ENCODE results near the gene NXN. TPM values are rescaled to one million over a fixed set of nuclear protein-coding genes. Genes with fewer than 3 reads are reported as not detected.
A peak's percentile ranks its signal among the peaks of the same experiment; 100 is the strongest.
"Not testable (repeated sequence)": the region's sequence is repeated elsewhere in the genome, so short reads cannot be mapped to it uniquely, and the experiment has no call there.

NXN gene
- polyA plus RNA-seq, 3 donors = 14.9 to 23.9 (median 15.9) TPM

GRCh38 chr17:907725-908124 lies 71.9 kb downstream of the NXN start:
- 78 to 88% (median 80%) methylated on average over 6 of the region's 6 CpGs for WGBS, 3 donors
- no peak overlapping the region for H3K27ac ChIP-seq (ENCODE audit: low read depth, low read length)

DNA sequence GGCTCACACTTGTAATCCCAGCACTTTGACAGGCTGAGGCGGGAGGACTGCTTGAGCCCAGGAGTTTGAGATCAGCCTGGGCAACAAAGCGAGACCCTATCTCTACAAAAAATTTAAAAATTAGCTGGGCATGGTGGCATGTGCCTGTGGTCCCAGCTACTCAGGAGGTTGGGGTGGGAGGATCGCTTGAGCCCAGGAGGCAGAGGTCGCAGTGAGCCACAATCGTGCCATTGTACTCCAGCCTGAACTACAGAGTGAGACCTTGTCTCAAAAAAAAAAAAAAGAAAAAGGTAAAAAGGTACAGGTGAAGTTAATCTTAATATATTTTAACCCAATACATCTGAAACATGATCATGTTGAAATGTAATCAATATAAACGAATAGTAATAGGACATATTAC lies 73.9 kb downstream of the NXN start:
- H3K27ac ChIP-seq (ENCODE audit: low read depth, low read length) = not testable (repeated sequence)
- WGBS, 3 donors = 90 to 95% (median 92%) methylated on average over 6 of the region's 6 CpGs

GRCh38 chr17:903691-904481 lies 75.7 kb downstream of the NXN start:
- no peak overlapping the region for H3K27ac ChIP-seq (ENCODE audit: low read depth, low read length)
- WGBS, 3 donors = 62 to 67% (median 62%) methylated on average over 34 of the region's 34 CpGs

GRCh38 chr17:902463-902862 lies 77.1 kb downstream of the NXN start:
- WGBS, 3 donors = 89 to 91% (median 90%) methylated on average over 8 of the region's 8 CpGs

GRCh38 chr17:901964-902363 lies 77.6 kb downstream of the NXN start:
- WGBS, 3 donors = 85 to 87% (median 85%) methylated on average over 21 of the region's 21 CpGs

More at GRCh38 chr17:902463-902862, 77.1 kb downstream of the NXN start:
- H3K27ac ChIP-seq (ENCODE audit: low read depth, low read length) = no peak overlapping the region

DNA sequence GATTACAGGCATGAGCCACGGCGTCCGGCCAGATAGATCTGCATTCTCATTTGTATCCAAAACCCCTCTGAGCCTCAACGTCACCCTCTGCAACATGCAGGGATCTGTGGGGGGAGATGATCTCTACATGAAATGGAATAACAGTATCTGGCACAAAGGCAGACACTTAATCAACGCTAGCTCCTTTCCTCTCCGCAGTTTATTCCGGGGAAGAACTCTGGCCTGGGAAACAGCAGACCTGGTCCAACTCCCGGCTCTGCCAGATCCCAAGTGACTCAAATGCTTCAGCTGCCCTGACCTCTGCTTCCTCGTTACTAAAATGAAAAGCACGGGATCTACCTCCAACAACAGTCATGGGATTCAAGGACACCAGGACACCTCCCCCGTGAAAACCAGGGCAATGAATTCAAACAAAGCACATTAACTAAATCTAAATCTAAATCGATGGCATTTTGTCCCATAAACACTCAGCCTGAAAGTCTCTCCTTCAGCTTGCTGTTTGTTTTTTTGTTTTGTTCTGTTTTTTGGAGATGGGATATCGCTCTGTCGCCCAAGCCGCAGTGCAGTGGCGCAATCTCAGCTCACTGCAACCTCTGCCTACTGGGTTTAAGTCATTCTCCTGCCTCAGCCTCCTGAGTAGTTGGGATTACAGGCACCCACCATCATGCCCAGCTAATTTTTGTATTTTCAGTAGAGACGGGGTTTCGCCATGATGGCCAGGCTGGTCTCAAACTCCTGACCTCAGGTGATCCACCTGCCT lies 78.2 kb downstream of the NXN start:
- WGBS, 3 donors = 40 to 56% (median 50%) methylated on average over 18 of the region's 18 CpGs
- H3K27ac ChIP-seq (ENCODE audit: low read depth, low read length) = no peak overlapping the region

More at GRCh38 chr17:901964-902363, 77.6 kb downstream of the NXN start:
- no peak overlapping the region for H3K27ac ChIP-seq (ENCODE audit: low read depth, low read length)

- no peak overlapping the region for H3K27ac ChIP-seq (ENCODE audit: low read depth, low read length)
- WGBS, 3 donors = 20 to 56% (median 27%) methylated on average over 5 of the region's 5 CpGs
Measured at GRCh38 chr17:900336-900934, 79.1 kb downstream of the NXN start.

- 86 to 91% (median 91%) methylated on average over 10 of the region's 10 CpGs for WGBS, 3 donors
- H3K27ac ChIP-seq (ENCODE audit: low read depth, low read length) = no peak overlapping the region
Measured at GRCh38 chr17:897970-898619, 81.5 kb downstream of the NXN start.

- WGBS, 3 donors = 37 to 76% (median 46%) methylated on average over 29 of the region's 29 CpGs
- no peak overlapping the region for H3K27ac ChIP-seq (ENCODE audit: low read depth, low read length)
Measured at GRCh38 chr17:896953-897661, 82.5 kb downstream of the NXN start.

GRCh38 chr17:896454-896853 lies 83.1 kb downstream of the NXN start:
- 64 to 82% (median 66%) methylated on average over 14 of the region's 14 CpGs for WGBS, 3 donors
- no peak overlapping the region for H3K27ac ChIP-seq (ENCODE audit: low read depth, low read length)

DNA sequence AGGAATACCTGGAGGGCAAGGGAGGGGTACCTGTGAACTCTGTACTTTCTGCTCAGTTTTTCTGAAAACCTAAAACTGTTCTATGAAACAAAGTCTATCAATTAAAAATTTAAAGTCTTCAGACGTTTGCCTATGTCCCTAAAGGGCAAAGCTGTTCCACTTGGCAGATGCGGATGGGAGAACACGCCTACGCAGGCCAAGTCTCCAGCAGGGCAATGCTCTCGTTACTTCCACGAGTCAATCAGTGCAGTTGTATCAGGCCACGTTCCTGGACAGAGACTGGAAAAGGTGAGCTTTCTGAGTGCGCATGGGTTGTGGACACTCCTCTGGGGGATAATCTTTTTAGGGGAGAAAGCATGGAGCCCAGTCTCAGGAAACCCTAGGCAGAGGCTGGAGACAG lies 86.6 kb downstream of the NXN start:
- no peak overlapping the region for H3K27ac ChIP-seq (ENCODE audit: low read depth, low read length)
- WGBS, 3 donors = 77 to 86% (median 85%) methylated on average over 8 of the region's 8 CpGs

DNA sequence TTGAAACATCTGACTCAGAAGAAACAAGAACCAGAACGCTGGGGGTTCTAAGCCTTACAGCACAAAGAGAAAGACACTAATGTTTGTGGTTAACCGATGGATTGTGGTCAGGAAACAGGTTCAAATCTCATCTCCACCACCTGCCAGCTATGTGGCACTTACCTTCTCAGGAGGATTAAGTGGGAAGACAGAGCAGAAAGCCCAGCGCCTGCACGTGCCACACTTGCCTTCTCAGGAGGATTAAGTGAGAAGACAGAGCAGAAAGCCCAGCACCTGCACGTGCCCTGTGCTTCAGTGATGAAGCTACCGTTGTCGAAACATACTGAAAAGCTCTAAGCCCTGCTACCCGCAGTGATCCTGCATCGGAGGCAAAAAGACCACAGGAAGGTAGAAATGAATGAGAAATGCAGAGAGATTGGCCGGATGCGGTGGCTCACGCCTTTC lies 90.6 kb downstream of the NXN start:
- H3K27ac ChIP-seq (ENCODE audit: low read depth, low read length) = no peak overlapping the region
- WGBS, 3 donors = 70 to 81% (median 72%) methylated on average over 12 of the region's 12 CpGs

DNA sequence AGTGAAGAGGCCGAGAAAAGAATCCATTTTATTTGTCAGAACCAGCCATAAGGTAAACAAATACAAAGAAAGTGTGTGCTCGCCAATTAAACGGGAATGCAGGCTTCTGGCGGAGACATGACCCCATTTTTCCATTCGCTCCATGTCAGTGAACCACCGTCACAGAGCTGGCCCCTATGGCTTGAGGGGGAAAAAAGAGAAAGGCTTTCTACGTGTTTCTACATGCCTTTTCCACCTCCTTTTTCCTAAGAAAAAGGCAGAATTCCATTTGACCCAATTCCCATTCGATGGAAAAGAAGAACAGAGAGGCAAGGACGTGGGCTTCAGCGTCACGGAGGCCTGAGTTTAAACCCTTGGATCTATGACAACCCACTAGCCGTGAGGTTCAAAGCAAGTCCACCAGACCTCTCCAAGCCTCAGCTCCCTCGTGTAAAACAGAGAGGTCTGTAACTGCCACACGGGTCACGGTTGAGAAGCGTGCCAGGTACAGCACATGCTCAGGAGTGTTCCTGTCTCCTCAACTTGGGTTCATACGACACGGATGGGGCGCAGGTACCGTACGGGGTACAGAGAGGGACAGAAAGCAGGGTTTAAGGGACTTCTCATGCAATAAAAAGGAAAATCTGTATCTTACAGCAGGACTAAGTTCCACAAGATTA lies 91.9 kb downstream of the NXN start:
- no peak overlapping the region for H3K27ac ChIP-seq (ENCODE audit: low read depth, low read length)
- 71 to 84% (median 80%) methylated on average over 21 of the region's 21 CpGs for WGBS, 3 donors

GRCh38 chr17:885971-886571 lies 93.5 kb downstream of the NXN start:
- no peak overlapping the region for H3K27ac ChIP-seq (ENCODE audit: low read depth, low read length)
- WGBS, 3 donors = 43 to 64% (median 58%) methylated on average over 18 of the region's 18 CpGs

GRCh38 chr17:883586-883962 lies 96.0 kb downstream of the NXN start:
- H3K27ac ChIP-seq (ENCODE audit: low read depth, low read length) = peak overlapping the region; percentile 3
- 43 to 75% (median 74%) methylated on average over 12 of the region's 12 CpGs for WGBS, 3 donors

DNA sequence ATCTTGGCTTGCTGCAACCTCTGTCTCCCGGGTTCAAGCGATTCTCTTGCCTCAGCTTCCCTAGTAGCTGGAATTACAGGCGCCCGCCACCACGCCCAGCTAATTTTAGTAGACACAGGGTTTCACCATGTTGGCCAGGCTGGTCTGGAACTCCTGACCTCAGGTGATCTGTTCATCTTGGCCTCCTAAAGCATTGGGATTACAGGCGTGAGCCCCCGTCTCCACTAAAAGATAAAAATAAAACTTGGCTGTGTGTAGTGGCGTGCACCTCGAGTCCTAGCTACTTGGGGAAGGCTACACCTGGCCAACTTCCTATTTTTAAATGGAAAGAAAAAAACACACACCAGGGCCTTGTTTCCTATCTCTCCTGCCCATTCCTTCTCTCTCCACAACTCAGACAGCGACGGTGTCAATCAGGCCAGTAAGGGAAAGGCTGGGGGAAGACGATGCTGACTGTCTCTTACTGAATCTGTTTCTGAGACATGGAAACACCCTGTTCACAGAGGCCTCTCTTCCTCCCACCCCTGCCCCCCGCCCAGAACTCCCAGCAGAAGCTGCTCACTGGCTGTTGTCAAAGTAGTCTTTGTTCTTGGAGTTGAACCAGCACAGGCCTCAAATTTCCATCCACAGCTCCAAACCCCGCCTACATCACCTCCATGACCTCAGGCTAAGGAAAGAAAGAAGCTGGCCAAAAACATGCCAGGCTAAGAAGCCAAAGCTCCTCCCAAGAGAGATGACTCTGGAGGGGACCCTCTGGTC lies 96.6 kb downstream of the NXN start:
- WGBS, 3 donors = 35 to 56% (median 52%) methylated on average over 14 of the region's 14 CpGs
- peak overlapping the region; percentile 3 for H3K27ac ChIP-seq (ENCODE audit: low read depth, low read length)

GRCh38 chr17:881778-882177 lies 97.8 kb downstream of the NXN start:
- WGBS, 3 donors = 49 to 95% (median 93%) methylated on average over 6 of the region's 6 CpGs
- no peak overlapping the region for H3K27ac ChIP-seq (ENCODE audit: low read depth, low read length)
